Keratinocyte (primary cell): ENCODE results near the gene FER1L5. TPM values are rescaled to one million over a fixed set of nuclear protein-coding genes. Genes with fewer than 3 reads are reported as not detected.

Source experiments
- DNase-seq: peaks from one replicate; pipeline ENCODE4 v3.0.0-alpha.2; 2011; ENCODE audit warnings: low read depth, missing footprints, low spot score
- FAIRE-seq: peaks from 2 replicates; lab custom pipeline; 2011; peaks lifted over from hg19 to GRCh38; lab: Jason Lieb, UNC
- H2AFZ ChIP-seq: 2 replicates; pipeline ENCODE4 v1.6.0; 2012; ENCODE audit warnings: low read length, control low read depth, inconsistent platforms; ENCODE audit not compliant: control insufficient read depth
- H3K27ac ChIP-seq: 2 replicates; pipeline ENCODE4 v1.5.1; 2011; ENCODE audit warnings: low read length; ENCODE audit not compliant: control insufficient read depth, insufficient read depth
- H3K27me3 ChIP-seq: 3 replicates; pipeline ENCODE4 v1.6.0; 2011; ENCODE audit warnings: low read length; ENCODE audit not compliant: control insufficient read depth, insufficient read depth; ENCODE audit errors: extremely low read depth
- H3K36me3 ChIP-seq, 2 experiments: 2 replicates in 1 of 2; 3 replicates in 1 of 2; pipeline ENCODE4 v1.5.1; 2011; ENCODE audit warnings: low read length in 2 of 2, mild to moderate bottlenecking in 1 of 2; ENCODE audit not compliant: control insufficient read depth in 2 of 2, insufficient read depth in 2 of 2; ENCODE audit errors: extremely low read depth in 1 of 2
- H3K4me1 ChIP-seq: 3 replicates; pipeline ENCODE4 v1.5.1; 2011; ENCODE audit warnings: low read length; ENCODE audit not compliant: control insufficient read depth, insufficient read depth; ENCODE audit errors: extremely low read depth
- H3K4me2 ChIP-seq: 3 replicates; pipeline ENCODE4 v1.6.0; 2011; ENCODE audit warnings: low read depth, low read length; ENCODE audit not compliant: control insufficient read depth, insufficient read depth; ENCODE audit errors: extremely low read depth
- H3K4me3 ChIP-seq, 3 experiments: fragments of 200-600 bp in 1 of 3; sonication (generic) in 1 of 3; 2 replicates in 2 of 3; 3 replicates in 1 of 3; pipeline ENCODE4 v1.5.1; 2011 to 2016; ENCODE audit warnings: low read length in 3 of 3, mild to moderate bottlenecking in 3 of 3, control low read depth in 2 of 3, inconsistent platforms in 1 of 3, low read depth in 1 of 3, mixed read lengths in 1 of 3, mixed run types in 1 of 3, moderate library complexity in 1 of 3; ENCODE audit not compliant: control insufficient read depth in 2 of 3, insufficient read depth in 2 of 3; ENCODE audit errors: extremely low read depth in 1 of 3
- H3K79me2 ChIP-seq: 2 replicates; pipeline ENCODE4 v1.6.0; 2012; ENCODE audit warnings: low read length; ENCODE audit not compliant: control insufficient read depth, insufficient read depth
- H3K9ac ChIP-seq: 3 replicates; pipeline ENCODE4 v1.6.0; 2011; ENCODE audit warnings: low read length; ENCODE audit not compliant: control insufficient read depth, insufficient read depth; ENCODE audit errors: extremely low read depth
- H3K9me1 ChIP-seq: 3 replicates; pipeline ENCODE4 v1.6.0; 2011; ENCODE audit warnings: low read length; ENCODE audit not compliant: control insufficient read depth, insufficient read depth; ENCODE audit errors: extremely low read depth
- H3K9me3 ChIP-seq: 2 replicates; pipeline ENCODE4 v1.5.1; 2012; ENCODE audit warnings: low read depth, low read length; ENCODE audit not compliant: control insufficient read depth
- H4K20me1 ChIP-seq: 3 replicates; pipeline ENCODE4 v1.6.0; 2011; ENCODE audit warnings: low read length; ENCODE audit not compliant: control insufficient read depth, insufficient read depth; ENCODE audit errors: extremely low read depth
- CTCF ChIP-seq, 3 experiments: IDR thresholded peaks in 1 of 3; conservative IDR thresholded peaks in 1 of 3; optimal IDR thresholded peaks in 1 of 3; 2 replicates in 2 of 3; 3 replicates in 1 of 3; pipeline versions ENCODE3 to v1.5.1; 2011; ENCODE audit warnings: low read length in 3 of 3, mild to moderate bottlenecking in 3 of 3, moderate library complexity in 2 of 3, control low read depth in 1 of 3, inconsistent platforms in 1 of 3; ENCODE audit not compliant: insufficient read depth in 2 of 3; ENCODE audit errors: extremely low read depth in 1 of 3
- EZH2 ChIP-seq: IDR thresholded peaks from one replicate; pipeline ENCODE4 v1.6.1; 2012; ENCODE audit warnings: inconsistent platforms, mild to moderate bottlenecking, low read length, moderate library complexity
- dilution Hi-C: fragments of 300-500 bp; cut with MboI; formaldehyde crosslinking; loops from one replicate; pipeline ENCODE4 v1.7.0; 2020; ENCODE audit warnings: low sequenced_read_pairs; ENCODE audit not compliant: extremely low pct_ligation_motif_present
- polyA plus RNA-seq, 5 experiments: library from polyadenylated mRNA; depleted of rRNA in 3 of 5; stranded (reverse) in 3 of 5; stranded (forward) in 1 of 5; unstranded in 1 of 5; fragments of >200 nt; gene quantifications; 1 replicate in 1 of 5; 2 replicates in 3 of 5; 3 replicates in 1 of 5; pipeline versions ENCODE4 v1.2.1 to v1.2.3, GENCODE V29; 2011 to 2012; ENCODE audit warnings: missing spikeins in 2 of 5, low read depth in 1 of 5, low replicate concordance in 1 of 5

Gene FER1L5
- polyA plus RNA-seq, 1 donor (not counting 4 experiments of a cell fraction or from before 2014, with no cell fraction given), result 0.01 TPM

DNA sequence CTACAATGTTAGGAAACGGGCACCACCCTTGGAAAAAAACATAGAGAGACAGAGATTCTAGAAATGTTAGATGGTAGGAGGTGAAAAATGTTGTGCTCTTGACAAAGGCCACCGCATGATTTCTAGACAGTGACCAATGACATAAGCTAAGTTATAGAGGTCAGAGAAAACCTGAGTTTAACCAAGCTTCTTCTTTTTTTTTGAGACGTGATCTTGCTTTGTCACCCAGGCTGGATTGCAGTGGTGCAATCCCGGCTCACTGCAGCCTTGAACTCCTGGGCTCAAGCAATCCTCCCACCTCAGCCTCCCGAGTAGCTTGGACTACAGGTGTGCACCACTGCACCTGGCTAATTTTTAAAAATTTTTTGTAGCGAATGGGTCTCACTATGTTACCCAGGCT, 13.0 kb downstream of the FER1L5 start:
- Histone ChIP-seq H3K27me3 (no peaks in the 10 kb centered on the region), H3K9me1 (no peaks in the 10 kb centered on the region), H3K79me2 (no peaks in the 10 kb centered on the region), H4K20me1 (no peaks in the 10 kb centered on the region), H2AFZ (no peak overlapping the region), H3K9me3 (no peaks in the 10 kb centered on the region), H3K4me1 (no peaks in the 10 kb centered on the region), H3K27ac (no peak overlapping the region), H3K4me3 (no peak overlapping the region), H3K4me2 (no peak overlapping the region), H3K36me3 (no peaks in the 10 kb centered on the region), H3K9ac (no peak overlapping the region)
- DNase-seq (no peak), FAIRE-seq (no peak)
- TF ChIP-seq EZH2 (no peak), CTCF (optimal IDR thresholded peaks at IDR 0.05 in 1 of 3, IDR thresholded peaks at IDR 0.05 in 1 of 3, conservative IDR thresholded peaks at IDR 0.05 in 1 of 3; ENCODE audit: extremely low read depth in 1 of 3, insufficient read depth in 2 of 3, low read length in 3 of 3) (no peak)
- dilution Hi-C loops, result no loop called here

- H3K4me2 ChIP-seq, result no peak overlapping the region
- no peak overlapping the region for H2AFZ ChIP-seq
- no peak overlapping the region for H3K9ac ChIP-seq
- no peaks in the 10 kb centered on the region for H3K36me3 ChIP-seq
- no peaks in the 10 kb centered on the region for H3K9me1 ChIP-seq
- H3K79me2 ChIP-seq, result no peaks in the 10 kb centered on the region
- no peak for DNase-seq
- TF ChIP-seq CTCF (optimal IDR thresholded peaks at IDR 0.05 in 1 of 3, IDR thresholded peaks at IDR 0.05 in 1 of 3, conservative IDR thresholded peaks at IDR 0.05 in 1 of 3; ENCODE audit: extremely low read depth in 1 of 3, insufficient read depth in 2 of 3, low read length in 3 of 3) (no peak), EZH2 (no peak)
- no peaks in the 10 kb centered on the region for H3K27me3 ChIP-seq
- H3K27ac ChIP-seq, result no peak overlapping the region
- dilution Hi-C loops, result no loop called here
- FAIRE-seq, result no peak
- no peaks in the 10 kb centered on the region for H3K9me3 ChIP-seq
- H4K20me1 ChIP-seq, result no peaks in the 10 kb centered on the region
- no peak overlapping the region for H3K4me3 ChIP-seq
- H3K4me1 ChIP-seq, result no peaks in the 10 kb centered on the region
Measured at GRCh38 chr2:96656540-96656939, 14.0 kb downstream of the FER1L5 start.
